GM04503 (cell line): ENCODE measurements around the gene PREP.
"Not testable (repeated sequence)": the region's sequence is repeated elsewhere in the genome, so short reads cannot be mapped to it uniquely, and the experiment has no call there.

Source experiments
- DNase-seq: peaks from one replicate; pipeline ENCODE4 v3.0.0-alpha.2; 2012; ENCODE audit warnings: low read depth

Gene PREP

DNA sequence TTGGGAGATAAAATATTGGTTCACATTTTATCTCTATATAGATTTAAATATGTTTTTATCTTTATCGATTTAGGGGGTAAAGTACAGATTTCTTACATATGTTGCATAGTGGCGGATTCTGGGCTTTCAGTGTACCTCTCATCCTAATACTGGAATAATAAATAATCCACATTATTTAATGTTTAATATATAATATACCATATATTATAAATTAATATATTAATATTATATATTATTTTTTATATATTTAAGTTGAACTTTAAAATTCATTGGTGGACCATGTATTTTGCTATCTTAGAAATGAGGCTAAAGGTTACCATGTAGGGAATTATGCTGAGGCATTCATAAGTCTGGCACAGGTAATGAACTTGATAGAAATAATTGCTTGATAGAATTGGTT, 133.5 kb downstream of the PREP start:
- DNase-seq: no peak

DNA sequence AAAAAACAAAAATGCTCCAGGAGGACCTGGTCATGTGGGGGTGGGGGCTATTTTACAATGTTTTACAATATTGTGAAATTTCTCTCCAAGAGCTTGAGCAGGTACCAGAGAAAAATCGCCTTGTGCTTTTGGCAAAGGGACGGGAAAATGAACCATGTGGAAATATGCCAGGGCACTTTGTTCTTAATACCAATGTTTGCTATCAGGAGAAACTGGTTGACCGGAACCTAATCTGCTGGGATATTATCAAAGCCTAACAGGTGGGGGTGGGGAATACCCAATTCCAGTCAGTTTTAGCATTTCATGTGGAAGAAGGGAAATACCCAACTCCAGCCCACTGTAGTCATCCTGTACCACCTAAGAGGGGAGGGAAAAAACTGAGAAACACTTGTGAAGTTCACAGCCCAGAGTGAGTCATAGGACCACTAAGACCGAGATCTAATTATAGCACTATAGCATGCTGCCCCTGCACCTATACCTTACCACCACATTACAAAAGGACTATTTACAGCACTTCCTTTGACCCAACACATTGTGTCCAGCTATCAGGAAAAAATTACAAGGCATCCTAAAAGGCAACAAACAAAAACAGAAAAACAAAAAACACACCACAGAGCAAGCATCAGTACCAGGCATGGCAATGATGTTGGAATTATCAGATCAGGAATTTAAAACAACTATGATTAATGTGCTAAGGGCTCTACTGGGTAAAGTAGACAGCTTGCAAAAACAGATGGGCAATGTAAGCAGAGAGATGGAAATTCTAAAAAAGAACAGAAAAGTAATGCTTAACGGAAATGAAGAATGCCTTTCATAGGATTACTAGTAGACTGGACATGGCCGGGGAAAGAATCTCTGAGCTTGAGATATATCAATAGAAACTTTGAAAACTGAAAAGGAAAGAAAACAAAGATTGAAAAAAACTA, 138.9 kb downstream of the PREP start:
- no peak for DNase-seq

DNA sequence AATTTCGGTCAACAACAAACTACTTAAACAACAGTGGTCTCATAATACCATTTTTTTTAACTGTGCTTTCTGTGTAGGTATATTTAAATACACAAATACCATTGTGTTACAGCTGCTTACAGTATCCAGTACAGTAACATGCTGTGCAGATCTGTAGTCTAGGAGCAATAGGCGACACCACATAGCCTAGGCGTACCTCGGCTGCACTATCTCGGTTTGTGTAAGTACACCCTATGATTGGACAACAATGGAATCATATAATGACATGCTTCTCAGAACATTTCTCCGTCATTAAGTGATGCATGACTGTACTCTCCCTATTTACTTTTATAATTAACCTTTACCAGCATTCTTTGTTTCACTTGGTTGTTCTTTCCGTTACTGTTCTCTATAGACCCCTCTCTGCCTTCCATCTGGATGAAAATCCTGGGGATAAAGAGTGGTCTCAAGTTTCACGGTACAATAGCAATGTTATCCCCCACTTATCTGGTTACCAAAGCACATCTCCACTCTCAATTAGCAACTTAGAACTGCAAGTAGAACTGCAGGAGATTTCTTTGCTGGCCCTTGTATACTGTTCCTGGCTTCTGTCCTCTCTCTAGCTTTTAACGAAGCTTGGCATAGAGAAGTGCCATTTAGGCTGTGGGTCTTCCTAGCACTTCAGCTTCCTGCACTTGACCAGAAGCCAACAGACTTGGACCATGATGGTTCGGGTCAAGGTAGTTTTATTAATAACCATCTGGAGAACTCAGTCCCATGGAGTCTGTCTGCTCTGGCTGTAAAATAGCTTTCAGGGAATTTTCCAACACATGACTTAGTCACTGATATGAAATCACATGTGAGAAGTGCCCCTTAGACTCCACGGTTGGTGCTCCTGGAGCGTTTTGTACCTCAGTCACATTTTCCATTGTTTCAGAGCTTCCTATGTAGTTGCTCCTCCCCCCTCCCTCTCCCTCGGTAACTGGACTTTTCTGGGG, 142.7 kb downstream of the PREP start:
- no peak for DNase-seq

DNA sequence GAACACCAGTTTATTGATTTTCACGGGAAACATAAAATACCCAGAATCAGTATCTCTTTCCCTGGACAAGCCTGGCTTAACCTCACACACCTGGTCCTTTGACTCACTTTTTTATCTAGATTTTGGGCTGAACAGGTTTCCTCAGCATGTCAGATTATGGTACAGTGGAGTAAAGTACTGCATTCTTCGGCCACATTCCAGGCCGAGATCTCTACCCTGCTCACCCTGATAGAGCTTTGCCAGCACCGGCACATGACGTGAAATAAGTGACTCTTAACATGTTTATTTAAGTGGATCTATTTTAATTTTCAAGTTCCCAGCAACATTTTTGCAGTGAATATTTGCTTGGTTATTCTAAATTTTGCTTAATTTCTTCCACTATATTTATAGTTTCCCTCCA, 144.1 kb downstream of the PREP start:
- no peak for DNase-seq

DNA sequence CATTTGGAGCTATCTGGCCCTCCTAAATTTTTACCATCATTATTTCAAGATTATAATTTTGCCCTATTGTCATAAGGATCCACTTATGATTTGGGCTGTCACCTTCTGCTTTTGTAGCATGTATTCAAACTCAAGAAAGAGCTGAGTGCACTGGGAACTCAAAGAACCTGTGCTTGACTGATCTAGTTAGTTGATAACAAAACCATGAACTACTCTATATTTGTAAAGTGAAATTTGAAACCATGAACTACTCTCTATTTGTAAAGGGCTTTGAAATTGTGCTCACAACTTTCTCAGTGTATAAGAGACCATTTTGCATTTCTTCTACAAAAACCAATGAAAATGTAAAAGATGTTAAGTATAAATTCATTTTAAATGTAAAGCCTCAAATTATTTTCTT, 145.5 kb downstream of the PREP start:
- DNase-seq: no peak

DNA sequence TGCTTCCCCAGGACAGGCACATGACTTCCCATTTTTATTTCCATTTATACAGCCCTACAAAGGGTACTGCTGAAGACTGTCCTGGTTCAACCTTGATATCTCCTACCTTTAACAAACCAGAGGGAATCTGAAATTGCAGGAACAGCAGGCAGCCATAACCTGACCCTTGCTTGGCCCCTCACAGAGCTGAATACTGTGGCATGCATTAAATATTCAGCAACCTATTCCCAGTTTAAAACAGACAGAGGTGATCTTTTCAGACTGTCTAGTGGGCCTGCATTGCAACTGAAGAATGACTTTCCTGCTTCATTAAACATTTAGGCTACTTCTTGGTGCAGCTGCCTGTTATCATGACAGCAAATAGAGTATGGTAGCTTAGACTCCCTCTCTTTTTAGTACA, 146.3 kb downstream of the PREP start:
- no peak for DNase-seq

DNA sequence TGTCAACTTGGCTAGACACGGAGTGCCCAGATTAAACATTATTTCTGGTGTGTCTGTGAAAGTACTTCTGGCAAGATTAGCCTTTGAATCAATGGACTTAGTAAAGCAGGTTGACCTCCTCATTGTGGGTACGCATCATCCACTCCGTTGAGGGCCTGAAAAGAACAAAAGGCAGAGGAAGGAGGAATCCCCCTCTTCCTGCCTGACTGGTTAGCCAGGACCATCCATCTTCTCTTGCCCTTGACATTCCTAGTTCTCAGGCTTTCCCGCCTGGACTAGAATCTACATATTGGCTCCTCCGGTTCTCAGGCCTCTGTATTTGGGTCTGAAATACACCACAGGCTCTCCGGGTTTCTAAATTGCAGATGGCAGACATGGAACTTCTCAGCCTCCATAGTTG, 149.1 kb downstream of the PREP start:
- no peak for DNase-seq

DNA sequence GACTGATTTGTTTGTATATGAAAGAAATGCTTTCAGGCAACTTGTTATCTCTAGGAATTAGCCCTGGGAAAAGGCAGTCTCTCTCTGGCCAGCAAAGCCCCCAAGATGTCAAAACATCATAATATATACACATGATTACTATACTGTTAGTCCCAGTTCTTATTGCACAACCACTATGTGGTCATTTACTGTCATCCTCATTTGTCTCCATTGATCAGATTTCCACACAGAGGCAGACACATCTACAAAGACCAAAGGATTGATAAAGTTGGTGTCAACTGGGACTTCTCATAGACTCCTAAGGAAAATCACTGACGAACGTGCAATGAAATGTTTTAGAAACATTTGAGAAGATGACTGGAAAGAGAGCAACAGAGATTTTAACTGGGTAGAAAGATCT, 151.2 kb downstream of the PREP start:
- DNase-seq: no peak

DNA sequence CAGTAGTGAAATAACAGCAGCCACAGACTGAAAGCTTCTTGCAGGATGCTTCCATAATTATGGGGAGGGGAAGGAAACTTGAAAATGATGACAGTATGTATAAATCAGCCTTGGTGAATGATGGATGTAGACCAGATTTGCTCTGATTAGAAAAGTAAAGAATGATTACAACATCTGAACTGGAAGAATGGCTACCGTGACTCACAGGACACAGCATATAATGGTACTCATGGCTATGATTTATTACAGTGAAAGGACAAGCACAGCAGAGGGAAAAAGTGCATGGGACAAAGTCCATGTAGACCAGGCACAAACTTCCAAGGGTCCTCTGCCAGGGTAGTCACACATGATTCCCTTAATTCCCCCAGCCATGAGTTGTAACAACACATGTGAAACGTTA, 152.3 kb downstream of the PREP start:
- DNase-seq: peak; percentile 7

DNA sequence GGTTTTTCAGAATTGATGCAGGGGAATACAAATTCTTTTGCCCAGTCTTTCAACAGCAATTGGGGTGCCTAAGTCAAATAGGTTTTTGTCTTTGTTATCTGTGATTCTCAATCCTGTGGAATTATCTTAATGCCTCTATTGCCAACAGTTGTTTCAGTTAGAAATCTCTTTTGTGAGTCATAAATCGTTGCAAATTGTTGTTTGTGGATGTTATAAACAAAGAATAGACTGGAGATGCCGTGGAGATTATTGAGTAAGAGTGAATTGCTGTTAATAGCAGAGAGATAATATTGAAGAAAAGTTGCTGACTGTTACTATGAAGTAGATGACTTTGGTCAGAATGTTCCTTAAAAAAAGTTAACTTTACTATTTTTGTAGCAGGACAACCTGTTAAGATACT, 159.4 kb downstream of the PREP start:
- DNase-seq: peak; percentile 6

DNA sequence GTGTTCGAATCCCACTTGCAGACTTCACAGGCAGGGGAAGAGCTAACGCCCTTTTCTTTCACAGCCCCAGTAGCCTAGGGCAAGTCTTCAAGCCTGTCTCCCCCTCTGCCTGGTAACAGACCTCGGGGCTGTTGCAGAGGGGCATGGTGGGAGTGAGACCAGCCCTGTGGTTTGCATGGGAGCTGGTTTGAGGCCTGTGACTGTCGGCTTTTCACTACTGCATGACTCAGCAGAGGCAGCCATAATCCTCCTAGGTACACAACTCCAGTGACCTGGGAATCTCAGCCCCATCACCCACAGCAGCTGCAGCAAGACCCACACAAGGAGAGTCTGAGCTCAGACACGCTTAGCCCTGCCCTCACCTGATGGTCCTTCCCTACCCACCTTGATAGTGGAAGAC, 167.7 kb downstream of the PREP start:
- DNase-seq: no peak

DNA sequence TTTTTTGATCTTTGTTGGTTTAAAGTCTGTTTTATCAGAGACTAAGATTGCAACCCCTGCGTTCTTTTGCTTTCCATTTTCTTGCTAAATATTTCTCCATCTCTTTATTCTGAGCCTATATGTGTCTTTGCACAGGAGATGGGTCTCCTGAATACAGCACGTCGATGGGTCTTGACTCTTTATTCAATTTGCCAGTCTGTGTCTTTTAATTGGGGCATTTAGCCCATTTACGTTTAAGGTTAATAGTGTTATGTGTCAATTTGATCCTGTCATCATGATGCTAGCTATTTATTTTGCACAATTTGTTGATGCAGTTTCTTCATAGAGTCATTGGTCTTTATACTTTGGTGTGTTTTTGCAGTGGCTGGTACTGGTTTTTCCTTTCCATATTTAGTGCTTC, 171.1 kb downstream of the PREP start:
- DNase-seq: not testable (repeated sequence)
